PC-9 (cell line): ENCODE results near the gene SSC5D. TPM values are rescaled to one million over a fixed set of nuclear protein-coding genes. Genes with fewer than 3 reads are reported as not detected.

Experiments used
- BruUV-seq: library from RNA; stranded (reverse); fragments of 400-500 nt; replicated peaks from 2 replicates; lab custom pipeline; 2021; lab: Mats Ljungman, UMichigan
- CTCF ChIA-PET: fragments of 300-600 bp; sonication (Branson Sonifier 250); formaldehyde crosslinking; loops from one replicate; lab custom pipeline; 2022; ENCODE audit warnings: antibody characterized with exemption; lab: Charles Lee
- POLR2A ChIA-PET: fragments of 300-600 bp; sonication (Branson Sonifier 250); formaldehyde crosslinking; loops from one replicate; lab custom pipeline; 2022; ENCODE audit warnings: antibody characterized with exemption; ENCODE audit not compliant: unreplicated experiment; lab: Charles Lee
- DNase-seq, 2 experiments: peaks; one replicate each; pipeline versions ENCODE4 v3.0.0 to v3.0.0-alpha.2; 2015 to 2022; ENCODE audit warnings: mixed read lengths in 1 of 2
- H2AFZ ChIP-seq: fragments of 200-600 bp; sonication (generic); 2 replicates; pipeline ENCODE4 v1.8.1; 2017; ENCODE audit warnings: antibody characterized with exemption
- H3F3A ChIP-seq: fragments of 200-600 bp; sonication (generic); 2 replicates; pipeline ENCODE4 v1.8.1; 2017; ENCODE audit warnings: antibody characterized with exemption, mild to moderate bottlenecking, low read depth; ENCODE audit not compliant: insufficient read depth
- H3K27ac ChIP-seq: fragments of 200-600 bp; sonication (generic); 2 replicates; pipeline ENCODE4 v1.6.1; 2016; ENCODE audit warnings: mixed run types
- H3K27me3 ChIP-seq: fragments of 200-600 bp; sonication (generic); 2 replicates; pipeline ENCODE4 v1.6.1; 2016; ENCODE audit warnings: low read depth, mixed run types; ENCODE audit not compliant: insufficient read depth
- H3K36me3 ChIP-seq: fragments of 200-600 bp; sonication (generic); 2 replicates; pipeline ENCODE4 v1.6.1; 2016; ENCODE audit warnings: low read depth, mixed run types
- H3K4me1 ChIP-seq: fragments of 200-600 bp; sonication (generic); replicated peaks from 2 replicates; pipeline ENCODE4 v1.6.1; 2016; ENCODE audit warnings: mixed run types; ENCODE audit not compliant: insufficient read depth
- H3K4me2 ChIP-seq: fragments of 200-600 bp; sonication (generic); 2 replicates; pipeline ENCODE4 v1.6.1; 2017; ENCODE audit warnings: mixed run types
- H3K4me3 ChIP-seq: fragments of 200-600 bp; sonication (generic); 2 replicates; pipeline ENCODE4 v1.6.1; 2016; ENCODE audit warnings: mixed run types
- H3K79me2 ChIP-seq: fragments of 200-600 bp; sonication (generic); 2 replicates; pipeline ENCODE4 v1.6.1; 2017; ENCODE audit warnings: low read depth, mixed run types
- H3K9me2 ChIP-seq: fragments of 200-600 bp; sonication (generic); 2 replicates; pipeline ENCODE4 v1.8.1; 2017; ENCODE audit warnings: mild to moderate bottlenecking; ENCODE audit not compliant: insufficient read depth
- H3K9me3 ChIP-seq: fragments of 200-600 bp; sonication (generic); 2 replicates; pipeline ENCODE4 v1.8.1; 2016; ENCODE audit warnings: low read depth; ENCODE audit not compliant: insufficient read depth
- H4K20me1 ChIP-seq: fragments of 200-600 bp; sonication (generic); 2 replicates; pipeline ENCODE4 v1.8.1; 2017; ENCODE audit not compliant: insufficient read depth
- CTCF ChIP-seq: fragments of 200-600 bp; sonication (generic); conservative IDR thresholded peaks from 2 replicates; pipeline ENCODE4 v1.6.1; 2017; ENCODE audit warnings: mixed run types, antibody characterized with exemption, mild to moderate bottlenecking, moderate library complexity
- EZH2 ChIP-seq: fragments of 200-600 bp; sonication (generic); IDR thresholded peaks from 2 replicates; pipeline ENCODE4 v1.8.0; 2017; ENCODE audit warnings: antibody characterized with exemption, low read depth
- intact Hi-C: fragments of 100-400 bp; cut with micrococcal nuclease; formaldehyde crosslinking; loops from one replicate; pipeline ENCODE4 v1.10.0; 2022; ENCODE audit not compliant: unreplicated experiment
- total RNA-seq: library from RNA; stranded (reverse); gene quantifications from 2 replicates; pipeline ENCODE4 v1.2.3, GENCODE V29; 2021

SSC5D gene
- total RNA-seq, 1 experiment from 2014 or later = 3.9 TPM

GRCh38 chr19:55566823-55567222, 78.6 kb downstream of the SSC5D start:
- Histone ChIP-seq H3K4me1 (no peaks in the 10 kb centered on the region), H3F3A (no peaks in the 10 kb centered on the region), H4K20me1 (no peaks in the 10 kb centered on the region), H3K36me3 (no peaks in the 10 kb centered on the region), H3K27ac (no peak overlapping the region), H3K4me3 (no peak overlapping the region), H3K9me2 (no peaks in the 10 kb centered on the region), H2AFZ (no peak overlapping the region), H3K27me3 (no peaks in the 10 kb centered on the region), H3K9me3 (no peaks in the 10 kb centered on the region), H3K4me2 (no peak overlapping the region), H3K79me2 (no peaks in the 10 kb centered on the region)
- no TSS peak for BruUV-seq
- ChIA-PET POLR2A (interaction anchor here (0.7 kb wide), 2 partner anchors 21 to 25 kb away, joined by 8 to 12 read pairs; no protein-coding TSS in a partner anchor), CTCF (interaction anchor here (0.6 kb wide), 1 partner anchor 96 kb away, joined by 4 read pairs; no protein-coding TSS in a partner anchor)
- no peak for DNase-seq
- TF ChIP-seq EZH2 (no peak), CTCF (no peak)
- intact Hi-C loops = no loop called here

GRCh38 chr19:55567708-55568328, 79.6 kb downstream of the SSC5D start:
- Histone ChIP-seq H4K20me1 (no peaks in the 10 kb centered on the region), H3K79me2 (no peaks in the 10 kb centered on the region), H3K27ac (no peak overlapping the region), H3K9me2 (no peaks in the 10 kb centered on the region), H3K4me3 (no peak overlapping the region), H3K4me1 (no peaks in the 10 kb centered on the region), H3K27me3 (no peaks in the 10 kb centered on the region), H3K9me3 (no peaks in the 10 kb centered on the region), H3K36me3 (no peaks in the 10 kb centered on the region), H2AFZ (no peak overlapping the region), H3K4me2 (no peak overlapping the region), H3F3A (no peaks in the 10 kb centered on the region)
- POLR2A ChIA-PET = no interaction called here
- BruUV-seq = no TSS peak
- intact Hi-C loops = no loop called here
- CTCF ChIA-PET = no interaction called here
- no peak for TF ChIP-seq EZH2
- TF ChIP-seq CTCF = no peak
- no peak for DNase-seq

Other genes with a start within 250 kb of the SSC5D start
- gene PPP6R1, start 229.4 kb upstream of the SSC5D start, total RNA-seq = 136 and 159 TPM in 2 replicates
- 66.2 and 79.6 TPM in 2 replicates for gene HSPBP1, start 208.3 kb upstream of the SSC5D start, total RNA-seq
- 6.5 and 14.4 TPM in 2 replicates for gene BRSK1, start 204.4 kb upstream of the SSC5D start, total RNA-seq
- not detected in 2 replicates for gene TMEM150B, start 163.1 kb upstream of the SSC5D start, total RNA-seq
- gene KMT5C, start 148.6 kb upstream of the SSC5D start, total RNA-seq = 71.6 and 80.7 TPM in 2 replicates
- 3.3 and 3.7 TPM in 2 replicates for gene COX6B2, start 133.7 kb upstream of the SSC5D start, total RNA-seq
- gene GARIN5B, start 125.2 kb upstream of the SSC5D start, total RNA-seq = 0.11 TPM in 1 of 2 replicates, not detected in the other
- gene IL11, start 118.0 kb upstream of the SSC5D start, total RNA-seq = 4.1 and 6.6 TPM in 2 replicates
- gene TMEM190, start 111.6 kb upstream of the SSC5D start, total RNA-seq = not detected in 2 replicates
- 40.4 and 94.5 TPM in 2 replicates for gene TMEM238, start 104.1 kb upstream of the SSC5D start, total RNA-seq
- 2,433 and 2,547 TPM in 2 replicates for gene RPL28, start 102.5 kb upstream of the SSC5D start, total RNA-seq
- gene UBE2S, start 80.6 kb upstream of the SSC5D start, total RNA-seq = 359 and 395 TPM in 2 replicates
- gene SHISA7, start 45.1 kb upstream of the SSC5D start, total RNA-seq = not detected in 2 replicates
- 92.4 and 113 TPM in 2 replicates for gene ISOC2, start 26.8 kb upstream of the SSC5D start, total RNA-seq
- 0.73 and 0.74 TPM in 2 replicates for gene C19orf85, start 23.7 kb upstream of the SSC5D start, total RNA-seq
- 17.7 and 19.3 TPM in 2 replicates for gene ZNF628, start 11.8 kb upstream of the SSC5D start, total RNA-seq
- gene NAT14, start 3.2 kb upstream of the SSC5D start, total RNA-seq = 61.6 and 103 TPM in 2 replicates
- 3.5 and 3.9 TPM in 2 replicates for gene SBK2, start 48.7 kb downstream of the SSC5D start, total RNA-seq
- gene SBK3, start 57.1 kb downstream of the SSC5D start, total RNA-seq = 41.4 and 45.0 TPM in 2 replicates
- 49.0 TPM in 2 replicates for gene ZNF579, start 92.4 kb downstream of the SSC5D start, total RNA-seq
- gene FIZ1, start 111.1 kb downstream of the SSC5D start, total RNA-seq = 25.2 and 25.4 TPM in 2 replicates
- 30.0 and 37.0 TPM in 2 replicates for gene ZNF524, start 111.9 kb downstream of the SSC5D start, total RNA-seq
- 26.8 and 30.3 TPM in 2 replicates for gene ZNF865, start 117.2 kb downstream of the SSC5D start, total RNA-seq
- 5.4 and 7.7 TPM in 2 replicates for gene ZNF784, start 136.1 kb downstream of the SSC5D start, total RNA-seq
- gene ZNF580, start 152.6 kb downstream of the SSC5D start, total RNA-seq = 56.6 and 64.7 TPM in 2 replicates
- gene ZNF581, start 155.2 kb downstream of the SSC5D start, total RNA-seq = 53.5 and 81.9 TPM in 2 replicates
- gene CCDC106, start 159.8 kb downstream of the SSC5D start, total RNA-seq = 3.2 and 6.7 TPM in 2 replicates
- gene U2AF2, start 166.6 kb downstream of the SSC5D start, total RNA-seq = 252 and 323 TPM in 2 replicates
- gene EPN1, start 186.8 kb downstream of the SSC5D start, total RNA-seq = 232 and 274 TPM in 2 replicates
- gene NLRP9, start 250.0 kb downstream of the SSC5D start, total RNA-seq = not detected in 2 replicates